Right lobe of liver (tissue), 4 donors: ENCODE measurements around the gene DENND2D.

Experiments used
- CTCF ChIP-seq, 4 donors: fragments of 200-600 bp in 3 of 4; fragments of 450-650 bp in 1 of 4; IDR thresholded peaks; one replicate each; pipeline versions ENCODE4 v1.5.1 to v1.8.0; 2016 to 2022; ENCODE audit warnings: antibody characterized with exemption in 4 of 4, mild to moderate bottlenecking in 2 of 4
- POLR2A ChIP-seq: fragments of 450-650 bp; IDR thresholded peaks from one replicate; pipeline ENCODE4 v1.6.1; 2017; ENCODE audit warnings: antibody characterized with exemption, mild to moderate bottlenecking
- donor health status: DM: no; HTN: no; CAD: no.
- donor health status: DM: no; HTN: no; CAD: no.
- donor health status: DM: no; HTN: yes; CAD: no.

- TF ChIP-seq POLR2A (no peak), CTCF (IDR thresholded peaks at IDR 0.05) (no peak)
Measured at GRCh38 chr1:111157431-111157830, 43.0 kb downstream of the DENND2D start.
